ENCODE results near the gene VWA5B2.

The VWA5B2 gene

GRCh38 chr3:184229394-184230080 lies at the start of gene VWA5B2:
Gene VWA5B2 (plus strand): TSS chr3:184229585. CDS start chr3:184230529, 944 bp downstream.
- peak; percentile 89 for DNase-seq

GRCh38 chr3:184180165-184180564 lies 49.2 kb upstream of the VWA5B2 start:
- DNase-seq = no peak

- DNase-seq = no peak
Observed at GRCh38 chr3:184181596-184181995, 47.8 kb upstream of the VWA5B2 start.

- DNase-seq = no peak
Observed at GRCh38 chr3:184183679-184184078, 45.7 kb upstream of the VWA5B2 start.

GRCh38 chr3:184184546-184185230 lies 44.7 kb upstream of the VWA5B2 start:
- no peak for DNase-seq

- DNase-seq = peak; percentile 98
Observed at GRCh38 chr3:184185461-184186183, 43.8 kb upstream of the VWA5B2 start.

- peak; percentile 64 for DNase-seq
Observed at GRCh38 chr3:184186184-184186901, 43.0 kb upstream of the VWA5B2 start, which contains the start of gene ABCF3. Gene ABCF3 (plus strand): TSS chr3:184186199. CDS start chr3:184186208, 9 bp downstream.

- DNase-seq = peak; percentile 23
Observed at GRCh38 chr3:184186902-184187207, 42.5 kb upstream of the VWA5B2 start.

- no peak for DNase-seq
Observed at GRCh38 chr3:184188080-184188479, 41.3 kb upstream of the VWA5B2 start.

GRCh38 chr3:184189421-184189820 lies 40.0 kb upstream of the VWA5B2 start:
- DNase-seq = no peak

GRCh38 chr3:184192889-184193288 lies 36.5 kb upstream of the VWA5B2 start:
- DNase-seq = no peak

- no peak for DNase-seq
Observed at GRCh38 chr3:184193991-184194539, 35.3 kb upstream of the VWA5B2 start.

- peak; percentile 57 for DNase-seq
Observed at GRCh38 chr3:184196536-184196935, 32.8 kb upstream of the VWA5B2 start.

GRCh38 chr3:184198509-184198908 lies 30.9 kb upstream of the VWA5B2 start:
- no peak for DNase-seq

- no peak for DNase-seq
Observed at GRCh38 chr3:184200825-184201224, 28.6 kb upstream of the VWA5B2 start.

- no peak for DNase-seq
Observed at GRCh38 chr3:184203526-184203925, 25.9 kb upstream of the VWA5B2 start.

- no peak for DNase-seq
Observed at GRCh38 chr3:184209146-184209923, 20.1 kb upstream of the VWA5B2 start.

GRCh38 chr3:184211297-184211696 lies 18.1 kb upstream of the VWA5B2 start:
- no peak for DNase-seq

GRCh38 chr3:184211718-184212117 lies 17.7 kb upstream of the VWA5B2 start:
- DNase-seq = no peak

GRCh38 chr3:184218814-184219213 lies 10.6 kb upstream of the VWA5B2 start:
- DNase-seq = no peak

- no peak for DNase-seq
Observed at GRCh38 chr3:184222521-184222920, 6.9 kb upstream of the VWA5B2 start.

- DNase-seq = no peak
Observed at GRCh38 chr3:184223946-184224345, 5.4 kb upstream of the VWA5B2 start.

All from DMS53 (cell line).